Glomerular visceral epithelial cell (primary cell): ENCODE data around the gene CHRNE.
"Not testable (repeated sequence)": the region's sequence is repeated elsewhere in the genome, so short reads cannot be mapped to it uniquely, and the experiment has no call there.

Experiments used
- DNase-seq: peaks from one replicate; pipeline ENCODE4 v3.0.0-alpha.2; 2016; ENCODE audit errors: extremely low spot score

CHRNE gene

DNA sequence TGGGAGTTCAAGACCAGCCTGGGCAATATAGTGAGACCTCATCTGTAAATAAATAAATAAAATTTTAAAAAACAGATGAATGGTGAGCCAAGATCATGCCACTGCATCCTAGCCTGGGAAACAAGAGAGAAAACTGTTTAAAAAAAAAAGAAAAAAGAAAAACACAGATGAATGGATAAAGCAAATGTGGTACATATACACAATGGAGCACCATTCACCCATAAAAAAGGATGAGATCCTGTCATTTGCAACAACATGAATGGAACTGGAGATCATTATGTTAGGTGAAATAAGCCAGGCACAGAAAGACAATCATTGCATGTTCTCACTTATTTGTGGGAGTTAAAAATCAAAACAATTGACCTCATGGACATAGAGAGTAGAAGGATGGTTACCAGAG is 3.7 kb upstream of the CHRNE start:
- DNase-seq: not testable (repeated sequence)

GRCh38 chr17:4902540-4902939 is 358 bp downstream of the CHRNE start:
- DNase-seq: no peak

DNA sequence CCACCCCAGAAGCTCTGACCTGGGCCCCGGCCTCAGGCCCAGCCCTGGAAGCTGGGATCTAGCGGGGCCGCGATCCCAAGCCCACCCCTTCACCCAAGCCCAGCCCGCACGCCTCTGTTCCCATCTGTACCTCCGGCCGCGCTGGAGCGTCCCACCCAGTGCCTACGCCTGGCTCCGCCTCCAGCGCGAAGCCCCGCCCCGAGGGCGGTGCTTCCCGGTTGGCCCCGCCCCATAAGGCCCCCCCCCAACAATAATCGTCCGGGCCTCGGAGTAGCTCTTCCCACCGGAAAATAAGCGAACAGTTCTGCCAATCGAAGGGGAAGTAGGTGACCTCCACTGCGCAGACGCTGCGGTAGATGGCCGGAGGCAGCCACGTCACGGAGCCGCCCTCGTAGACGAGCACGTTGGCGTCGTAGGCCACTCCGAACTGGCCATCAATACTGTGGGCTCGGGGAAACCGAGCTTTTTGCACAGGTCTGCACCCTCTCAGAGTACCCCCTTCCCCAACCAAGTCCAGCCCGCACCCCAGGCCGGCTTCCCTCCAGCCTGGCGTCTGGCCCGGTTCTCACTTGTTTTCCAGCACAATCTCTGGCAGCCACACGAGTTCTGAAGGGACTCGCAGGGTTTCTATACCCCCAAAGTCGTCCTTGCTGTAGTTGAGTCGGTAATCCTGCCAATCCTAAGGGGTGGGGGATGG is 1.1 kb downstream of the CHRNE start:
- DNase-seq: no peak

- no peak for DNase-seq
Measured at GRCh38 chr17:4901108-4901647, 1.7 kb downstream of the CHRNE start.

DNA sequence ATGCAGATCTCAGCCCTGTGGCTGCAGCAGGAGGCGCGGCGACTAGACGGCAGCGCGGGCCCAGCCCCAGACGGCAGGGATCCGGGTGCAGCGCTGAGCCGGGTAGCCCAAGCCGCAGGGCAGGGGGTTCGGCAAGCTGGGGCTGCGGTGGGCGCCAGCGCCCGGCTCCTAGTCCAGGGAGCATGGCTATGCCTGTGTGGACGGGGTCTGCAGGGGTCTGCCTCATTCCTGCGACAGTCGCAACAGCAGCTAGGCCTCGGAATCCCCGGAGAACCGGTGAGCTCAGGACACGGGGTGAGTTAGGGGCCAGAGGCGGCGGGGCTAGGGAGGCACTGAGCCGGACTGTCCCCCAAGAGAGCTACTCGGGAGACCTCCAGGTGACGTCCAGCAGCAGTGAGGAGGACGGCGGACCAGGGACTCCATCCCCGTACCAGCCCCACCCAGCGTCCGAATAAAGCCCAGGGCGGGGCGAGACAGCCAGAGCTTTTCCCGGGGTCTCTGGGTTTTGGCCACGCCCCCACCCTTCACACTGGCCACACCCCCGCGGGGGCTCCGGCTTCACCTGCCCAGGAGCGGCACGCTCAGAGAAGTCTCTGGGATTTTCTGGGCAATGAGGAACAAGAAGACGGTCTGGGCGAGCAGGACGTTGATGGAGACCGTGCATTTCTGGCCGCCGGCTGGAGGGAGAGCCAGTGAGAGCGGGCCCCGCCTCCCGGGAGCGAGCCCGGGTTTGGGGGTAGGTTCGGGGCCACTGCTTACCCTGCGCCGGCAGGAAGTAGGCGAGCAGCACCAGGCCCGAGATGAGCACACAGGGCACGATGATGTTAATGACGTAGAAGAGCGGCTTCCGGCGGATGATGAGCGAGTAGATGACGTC is 2.4 kb downstream of the CHRNE start:
- no peak for DNase-seq

- DNase-seq: no peak
Measured at GRCh38 chr17:4899341-4900230, 3.3 kb downstream of the CHRNE start, which contains the start of gene C17orf107. TSS of gene C17orf107 (plus strand) at chr17:4899536. CDS start at chr17:4899763, 227 bp downstream.

DNA sequence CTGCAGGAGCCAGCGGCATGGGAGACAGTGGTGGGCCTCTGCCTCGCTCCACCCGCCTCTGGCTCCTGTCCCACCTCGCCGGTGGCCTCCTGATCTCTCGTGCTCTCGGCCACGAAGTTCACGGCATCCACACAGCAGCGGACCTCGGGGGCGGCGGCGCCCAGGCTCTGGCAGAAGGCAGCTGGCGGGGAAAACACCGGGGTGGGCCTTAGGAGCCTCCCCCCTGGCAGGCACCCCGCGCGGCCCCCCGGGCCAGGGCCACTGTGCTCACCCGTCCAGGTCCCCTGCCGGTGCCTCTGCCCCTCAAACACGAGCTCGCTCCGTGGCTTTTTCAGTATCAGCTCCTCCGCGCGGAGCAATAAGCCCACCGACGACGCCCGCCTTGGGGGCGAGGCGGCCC is 4.0 kb downstream of the CHRNE start:
- DNase-seq: no peak

GRCh38 chr17:4898351-4898750 is 4.5 kb downstream of the CHRNE start:
- DNase-seq: no peak

DNA sequence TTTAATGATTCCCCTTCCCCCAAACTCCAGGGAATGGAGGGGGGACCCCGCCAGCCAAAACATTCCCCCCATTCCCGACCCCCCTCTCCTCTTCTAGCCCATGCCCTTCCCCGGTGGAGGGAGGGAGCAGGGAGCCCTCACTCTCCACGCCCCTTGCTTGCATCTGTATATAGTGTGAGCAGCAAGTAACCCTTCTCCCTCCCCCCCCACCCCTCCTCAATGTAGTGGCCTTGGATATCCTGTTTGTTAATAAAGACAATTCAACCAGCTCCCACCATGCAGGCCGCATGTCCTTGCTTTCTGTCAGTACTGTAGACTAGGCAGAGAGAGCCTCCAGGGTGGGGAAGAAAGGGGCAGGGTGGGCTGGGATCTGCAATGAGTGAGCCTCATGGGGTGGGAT is 5.1 kb downstream of the CHRNE start:
- DNase-seq: no peak

DNA sequence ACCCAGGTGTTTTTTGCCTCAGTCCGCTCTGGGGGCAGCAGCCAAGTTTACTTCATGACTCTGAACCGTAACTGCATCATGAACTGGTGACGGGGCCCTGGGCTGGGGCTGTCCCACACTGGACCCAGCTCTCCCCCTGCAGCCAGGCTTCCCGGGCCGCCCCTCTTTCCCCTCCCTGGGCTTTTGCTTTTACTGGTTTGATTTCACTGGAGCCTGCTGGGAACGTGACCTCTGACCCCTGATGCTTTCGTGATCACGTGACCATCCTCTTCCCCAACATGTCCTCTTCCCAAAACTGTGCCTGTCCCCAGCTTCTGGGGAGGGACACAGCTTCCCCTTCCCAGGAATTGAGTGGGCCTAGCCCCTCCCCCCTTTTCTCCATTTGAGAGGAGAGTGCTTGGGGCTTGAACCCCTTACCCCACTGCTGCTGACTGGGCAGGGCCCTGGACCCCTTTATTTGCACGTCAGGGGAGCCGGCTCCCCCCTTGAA is 5.7 kb downstream of the CHRNE start:
- no peak for DNase-seq

GRCh38 chr17:4896332-4897197 is 6.3 kb downstream of the CHRNE start:
- DNase-seq: no peak

- no peak for DNase-seq
Measured at GRCh38 chr17:4895657-4896331, 7.1 kb downstream of the CHRNE start.

- DNase-seq: no peak
Measured at GRCh38 chr17:4895121-4895520, 7.8 kb downstream of the CHRNE start.

GRCh38 chr17:4893721-4894560 is 9.0 kb downstream of the CHRNE start:
- no peak for DNase-seq

DNA sequence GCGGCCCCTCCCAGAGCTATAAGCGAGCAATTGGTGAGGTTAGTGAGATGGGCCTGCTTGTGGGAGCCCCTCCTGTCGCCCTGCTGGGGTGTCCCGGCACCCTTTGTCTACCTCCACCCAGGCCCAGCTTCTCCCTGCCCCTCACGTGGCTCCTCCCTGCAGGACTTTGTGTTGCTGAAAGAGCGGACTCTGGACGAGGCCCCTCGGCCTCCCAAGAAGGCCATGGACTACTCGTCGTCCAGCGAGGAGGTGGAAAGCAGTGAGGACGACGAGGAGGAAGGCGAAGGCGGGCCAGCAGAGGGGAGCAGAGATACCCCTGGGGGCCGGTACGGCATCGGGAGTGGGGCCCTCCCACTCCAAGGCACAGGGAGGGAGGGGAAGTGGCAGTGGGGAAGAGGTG is 9.6 kb downstream of the CHRNE start:
- DNase-seq: no peak

GRCh38 chr17:4892499-4893221 is 10.2 kb downstream of the CHRNE start:
- DNase-seq: no peak

DNA sequence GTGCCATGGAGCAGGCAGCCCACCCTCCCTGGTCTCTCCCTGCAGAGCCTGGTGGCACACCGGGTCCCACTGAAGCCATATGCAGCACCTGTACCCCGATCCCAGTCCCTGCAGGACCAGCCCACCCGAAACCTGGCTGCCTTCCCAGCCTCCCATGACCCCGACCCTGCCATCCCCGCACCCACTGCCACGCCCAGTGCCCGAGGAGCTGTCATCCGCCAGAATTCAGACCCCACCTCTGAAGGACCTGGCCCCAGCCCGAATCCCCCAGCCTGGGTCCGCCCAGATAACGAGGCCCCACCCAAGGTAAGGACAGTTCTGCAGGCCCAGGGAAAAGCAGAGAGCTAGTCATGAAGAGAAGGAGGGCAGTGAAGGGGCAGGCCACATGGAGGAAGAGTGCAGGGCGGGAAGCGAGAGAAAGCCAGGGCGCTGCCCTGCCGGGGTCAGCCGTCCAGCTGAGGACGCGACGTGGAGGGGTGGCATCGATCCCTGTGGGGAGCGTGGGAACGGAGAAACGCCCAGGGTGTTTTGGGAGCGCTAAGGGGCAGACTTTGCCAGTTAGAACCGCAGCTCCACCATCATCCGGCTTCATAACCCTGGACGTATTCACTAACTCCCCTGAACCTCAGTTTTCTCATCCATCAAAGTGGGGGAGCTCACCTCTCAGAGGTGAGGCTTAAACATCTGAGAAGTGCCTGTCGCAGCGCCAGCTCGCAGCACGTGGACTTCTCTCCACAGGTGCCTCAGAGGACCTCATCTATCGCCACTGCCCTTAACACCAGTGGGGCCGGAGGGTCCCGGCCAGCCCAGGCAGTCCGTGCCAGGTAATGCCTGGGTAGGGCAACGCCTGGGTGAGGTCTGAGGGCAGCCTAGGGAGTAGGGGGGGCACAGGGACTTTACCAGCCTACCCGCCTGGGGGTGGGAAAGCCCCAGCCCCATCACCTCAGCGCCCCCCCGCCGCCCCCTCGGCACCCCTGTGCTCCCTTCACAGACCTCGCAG is 11.2 kb downstream of the CHRNE start:
- no peak for DNase-seq
